C1 segment of cervical spinal cord (tissue), 14 donors: ENCODE results near the gene UBTD1.

Experiments
- DNase-seq, 14 donors: peaks; one replicate each; lab custom pipeline; 2025; lab: John Stamatoyannopoulos, UW

UBTD1 gene

GRCh38 chr10:97580421-97581367 lies 82.0 kb downstream of the UBTD1 start:
- DNase-seq: peak in 1 of 14 donors; percentile 39

GRCh38 chr10:97582169-97582568 lies 83.4 kb downstream of the UBTD1 start:
- DNase-seq: no peak

- no peak for DNase-seq
Observed at GRCh38 chr10:97583476-97583875, 84.8 kb downstream of the UBTD1 start.

GRCh38 chr10:97584060-97584797 lies 85.5 kb downstream of the UBTD1 start, which contains the start of gene HOGA1:
TSS of gene HOGA1 (plus strand) at chr10:97584389. CDS start at chr10:97584704, 315 bp downstream.
- peak; percentile 26 to 100 (median 86) for DNase-seq

- peak in 1 of 14 donors; percentile 25 for DNase-seq
Observed at GRCh38 chr10:97584798-97585438, 86.2 kb downstream of the UBTD1 start.

- DNase-seq: no peak
Observed at GRCh38 chr10:97585439-97585811, 86.7 kb downstream of the UBTD1 start.

GRCh38 chr10:97587183-97587582 lies 88.5 kb downstream of the UBTD1 start:
- no peak for DNase-seq

GRCh38 chr10:97589479-97589878 lies 90.8 kb downstream of the UBTD1 start, which contains the start of gene C10orf62:
TSS of gene C10orf62 (plus strand) at chr10:97589721. CDS start at chr10:97589898, 177 bp downstream.
- DNase-seq: peak in 2 of 14 donors; percentile 32

- no peak for DNase-seq
Observed at GRCh38 chr10:97590082-97590747, 91.5 kb downstream of the UBTD1 start.

GRCh38 chr10:97590748-97591495 lies 92.2 kb downstream of the UBTD1 start:
- no peak for DNase-seq

- DNase-seq: no peak
Observed at GRCh38 chr10:97593421-97593820, 94.7 kb downstream of the UBTD1 start.

GRCh38 chr10:97596101-97597082 lies 97.7 kb downstream of the UBTD1 start:
- peak in 1 of 14 donors; percentile 22 for DNase-seq

GRCh38 chr10:97597778-97598177 lies 99.1 kb downstream of the UBTD1 start:
- no peak for DNase-seq

- no peak for DNase-seq
Observed at GRCh38 chr10:97598407-97599271, 99.9 kb downstream of the UBTD1 start.

- DNase-seq: peak in 1 of 14 donors; percentile 14
Observed at GRCh38 chr10:97599272-97599619, 100.5 kb downstream of the UBTD1 start.

- peak in 1 of 14 donors; percentile 54 for DNase-seq
Observed at GRCh38 chr10:97600616-97601015, 101.9 kb downstream of the UBTD1 start.

GRCh38 chr10:97601268-97602215 lies 102.8 kb downstream of the UBTD1 start:
- peak in 12 of 14 donors; percentile 7 to 87 (median 64) for DNase-seq
